Neural crest cell (in vitro differentiated cells): ENCODE results near the gene CDRT15L2. TPM values are rescaled to one million over a fixed set of nuclear protein-coding genes. Genes with fewer than 3 reads are reported as not detected.

Experiments used
- total RNA-seq: library from RNA; stranded (reverse); gene quantifications from 2 replicates; pipeline ENCODE4 v1.2.1, GENCODE V29; 2021

CDRT15L2 gene
- total RNA-seq, 1 donor from 2014 or later, result not detected

Other genes with a start within 250 kb of the CDRT15L2 start
- not detected in 2 replicates for gene LGALS9B, start 112.2 kb upstream of the CDRT15L2 start, total RNA-seq